Lung (tissue), 12 donors: ENCODE results near the gene ZNF780B. TPM values are rescaled to one million over a fixed set of nuclear protein-coding genes. Genes with fewer than 3 reads are reported as not detected.
"Not testable (repeated sequence)": the region's sequence is repeated elsewhere in the genome, so short reads cannot be mapped to it uniquely, and the experiment has no call there.

Experiments used
- ATAC-seq: fragments of 200-7000 bp; cut with Tn5 transposase; one replicate; pipeline ENCODE4 v1.9.1; 2020; ENCODE audit warnings: moderate number of reproducible peaks; ENCODE audit not compliant: insufficient read depth, low FRiP score
- DNase-seq, 3 donors: peaks; one replicate each; pipeline ENCODE4 v3.0.0-alpha.2; 2013 to 2017
- H3K27ac ChIP-seq, 2 donors: one replicate each; pipeline ENCODE4 v1.5.1; 2013; ENCODE audit warnings: mild to moderate bottlenecking in 2 of 2, moderate library complexity in 2 of 2, control low read depth in 1 of 2, inconsistent platforms in 1 of 2, low read depth in 1 of 2, low read length in 1 of 2
- H3K27me3 ChIP-seq, 3 donors: one replicate each; pipeline ENCODE4 v1.5.1; 2013; ENCODE audit warnings: low read length in 2 of 3; ENCODE audit not compliant: control insufficient read depth in 3 of 3, insufficient read depth in 3 of 3
- H3K36me3 ChIP-seq, 4 donors: one replicate each; pipeline ENCODE4 v1.5.1; 2013; ENCODE audit warnings: low read length in 4 of 4, mild to moderate bottlenecking in 1 of 4, moderate library complexity in 1 of 4; ENCODE audit not compliant: control insufficient read depth in 4 of 4, insufficient read depth in 4 of 4
- H3K4me1 ChIP-seq, 5 donors: one replicate each; pipeline ENCODE4 v1.5.1; 2013; ENCODE audit warnings: low read length in 5 of 5, mild to moderate bottlenecking in 2 of 5, moderate library complexity in 1 of 5; ENCODE audit not compliant: control insufficient read depth in 5 of 5, insufficient read depth in 5 of 5
- H3K4me3 ChIP-seq: one replicate; pipeline ENCODE4 v1.5.1; 2013; ENCODE audit warnings: mild to moderate bottlenecking, control low read depth, moderate library complexity
- H3K9ac ChIP-seq, 2 donors: one replicate each; pipeline ENCODE4 v1.5.1; 2013; ENCODE audit warnings: low read length in 2 of 2, control low read depth in 1 of 2; ENCODE audit not compliant: insufficient read depth in 1 of 2
- H3K9me3 ChIP-seq, 4 donors: one replicate each; pipeline ENCODE4 v1.5.1; 2013; ENCODE audit warnings: low read length in 3 of 4, mild to moderate bottlenecking in 1 of 4, moderate library complexity in 1 of 4; ENCODE audit not compliant: control insufficient read depth in 4 of 4, insufficient read depth in 3 of 4
- WGBS, 2 donors: extraction: QIAGEN DNeasy Blood & Tissue Kit; methylation state at CpG; one replicate each; pipeline ENCODE4 v1.1.7; 2013; 5-methylcytosine and 5-hydroxymethylcytosine counted together
- polyA plus RNA-seq, 2 donors: library from polyadenylated mRNA; stranded (reverse); fragments of 200-250 nt; gene quantifications; one replicate each; pipeline ENCODE4 v1.2.1, GENCODE V29; 2013
- total RNA-seq, 2 donors: library from RNA; depleted of rRNA in 1 of 2; stranded (reverse); fragments of >200 nt in 1 of 2; gene quantifications; one replicate each; pipeline ENCODE4 v1.2.1, GENCODE V29; 2014 to 2021
- TF ChIP-seq, protein P1 (sequence below): IDR thresholded peaks from 2 replicates; pipeline ENCODE4 v1.5.1; 2012; ENCODE audit warnings: mild to moderate bottlenecking; ENCODE audit errors: control extremely low read depth, extremely low read depth
- donor health status: control.
- donor health status: control.
- donor health status: Bipolar disorder and iron deficiency.
- donor health status: healthy.
- donor health status: DM: yes; HTN: yes; CAD: no.

Gene ZNF780B
- total and polyA plus RNA-seq, 4 donors = 4.7 to 39.8 (median 16.3) TPM

- WGBS, 2 donors = 0 to 4% methylated on average over 7 of the region's 7 CpGs
- peak in 1 of 3 donors; percentile 6 for DNase-seq
- Histone ChIP-seq H3K27me3 (no peaks in the 10 kb centered on the region), H3K27ac (peak overlapping the region; percentile 59 to 75), H3K9ac (peak overlapping the region; percentile 30 to 89), H3K4me1 (peaks cover 0 to 8% (median 6%) of the 10 kb centered on the region in 5 donors), H3K4me3 (peak overlapping the region; percentile 81), H3K36me3 (no peaks in the 10 kb centered on the region), H3K9me3 (peaks cover 0 to 22% (median 0%) of the 10 kb centered on the region in 4 donors)
- no peak for ATAC-seq
- TF ChIP-seq, protein P1, sequence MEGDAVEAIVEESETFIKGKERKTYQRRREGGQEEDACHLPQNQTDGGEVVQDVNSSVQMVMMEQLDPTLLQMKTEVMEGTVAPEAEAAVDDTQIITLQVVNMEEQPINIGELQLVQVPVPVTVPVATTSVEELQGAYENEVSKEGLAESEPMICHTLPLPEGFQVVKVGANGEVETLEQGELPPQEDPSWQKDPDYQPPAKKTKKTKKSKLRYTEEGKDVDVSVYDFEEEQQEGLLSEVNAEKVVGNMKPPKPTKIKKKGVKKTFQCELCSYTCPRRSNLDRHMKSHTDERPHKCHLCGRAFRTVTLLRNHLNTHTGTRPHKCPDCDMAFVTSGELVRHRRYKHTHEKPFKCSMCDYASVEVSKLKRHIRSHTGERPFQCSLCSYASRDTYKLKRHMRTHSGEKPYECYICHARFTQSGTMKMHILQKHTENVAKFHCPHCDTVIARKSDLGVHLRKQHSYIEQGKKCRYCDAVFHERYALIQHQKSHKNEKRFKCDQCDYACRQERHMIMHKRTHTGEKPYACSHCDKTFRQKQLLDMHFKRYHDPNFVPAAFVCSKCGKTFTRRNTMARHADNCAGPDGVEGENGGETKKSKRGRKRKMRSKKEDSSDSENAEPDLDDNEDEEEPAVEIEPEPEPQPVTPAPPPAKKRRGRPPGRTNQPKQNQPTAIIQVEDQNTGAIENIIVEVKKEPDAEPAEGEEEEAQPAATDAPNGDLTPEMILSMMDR = no peak
These were observed 474 bp upstream of the ZNF780B start for GRCh38 chr19:40056505-40056904.

DNA sequence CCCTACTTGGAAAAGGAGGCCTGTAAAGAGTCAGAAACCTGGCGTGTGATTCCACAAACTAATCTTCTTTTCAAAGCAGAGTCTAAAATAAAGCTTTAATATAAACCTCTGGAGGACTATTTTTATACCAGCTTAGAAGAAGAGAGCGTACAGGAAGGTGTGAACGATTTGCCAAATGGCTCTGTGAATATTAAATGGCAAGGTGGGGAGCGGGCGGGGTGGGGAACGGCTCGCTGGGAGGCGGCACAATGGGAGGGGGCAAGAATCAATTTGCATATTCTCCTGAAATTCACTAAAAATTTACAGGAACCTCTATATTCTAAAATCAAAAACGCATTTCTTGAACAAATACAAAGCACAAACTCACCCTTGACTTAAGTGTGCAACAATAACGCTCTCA is 982 bp downstream of the ZNF780B start:
- 53 to 54% methylated on average over 10 of the region's 10 CpGs for WGBS, 2 donors
- Histone ChIP-seq H3K4me1 (peaks cover 0 to 8% (median 6%) of the 10 kb centered on the region in 5 donors), H3K27me3 (no peaks in the 10 kb centered on the region), H3K27ac (no peak overlapping the region), H3K36me3 (peaks cover 0 to 7% (median 2%) of the 10 kb centered on the region in 4 donors), H3K9ac (peak overlapping the region; percentile 30 to 89), H3K9me3 (peaks cover 0 to 27% (median 2%) of the 10 kb centered on the region in 4 donors), H3K4me3 (peak overlapping the region; percentile 81)
- TF ChIP-seq, protein P1 = no peak
- ATAC-seq (no peak), DNase-seq (no peak)

DNA sequence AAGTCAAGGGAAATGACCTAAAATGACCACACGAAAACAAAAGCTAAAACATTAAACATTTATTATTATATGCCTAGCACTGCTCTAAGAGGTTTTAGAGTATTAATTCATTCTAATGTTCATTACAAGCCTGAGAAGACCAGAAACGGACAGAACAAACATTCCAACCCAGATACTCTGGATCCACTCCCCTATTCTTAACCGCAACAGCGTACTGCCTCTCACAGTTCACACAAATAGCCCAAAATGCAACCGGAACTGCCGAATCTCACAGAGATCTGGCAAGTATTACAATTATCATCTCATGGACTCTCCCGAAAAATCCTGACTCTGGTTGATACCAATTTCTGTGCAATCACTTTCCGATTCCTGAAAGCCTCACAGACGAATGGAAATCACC is 1.4 kb downstream of the ZNF780B start:
- DNase-seq (no peak), ATAC-seq (no peak)
- no peak overlapping the region for H3K4me3 ChIP-seq
- 92 to 96% methylated on average over 9 of the region's 9 CpGs for WGBS, 2 donors
- peaks cover 0 to 23% (median 2%) of the 10 kb centered on the region in 4 donors for H3K9me3 ChIP-seq
- TF ChIP-seq, protein P1 = no peak
- peaks cover 0 to 8% (median 6%) of the 10 kb centered on the region in 5 donors for H3K4me1 ChIP-seq
- peaks cover 1 to 9% (median 3%) of the 10 kb centered on the region in 4 donors for H3K36me3 ChIP-seq
- no peak overlapping the region for H3K9ac ChIP-seq
- no peak overlapping the region for H3K27ac ChIP-seq
- H3K27me3 ChIP-seq = no peaks in the 10 kb centered on the region

GRCh38 chr19:40053491-40053890 is 2.5 kb downstream of the ZNF780B start:
- ATAC-seq = no peak
- 98 to 100% methylated on average over 2 of the region's 2 CpGs for WGBS, 2 donors
- H3K27ac ChIP-seq = no peak overlapping the region

GRCh38 chr19:40041718-40042117 is 14.3 kb downstream of the ZNF780B start:
- not testable (repeated sequence) for H3K4me1 ChIP-seq, H3K27ac ChIP-seq, H3K4me3 ChIP-seq, ATAC-seq, H3K9ac ChIP-seq, H3K27me3 ChIP-seq, DNase-seq
- H3K36me3 ChIP-seq = peaks cover 11 to 34% (median 24%) of the 10 kb centered on the region in 4 donors
- 91 to 100% methylated on average over 1 of the region's 1 CpG for WGBS, 2 donors
- peaks cover 3 to 18% (median 11%) of the 10 kb centered on the region in 4 donors for H3K9me3 ChIP-seq

More at GRCh38 chr19:40053491-40053890, 2.5 kb downstream of the ZNF780B start:
- H3K27me3 ChIP-seq = no peaks in the 10 kb centered on the region
- TF ChIP-seq, protein P1 = no peak
- peaks cover 0 to 8% (median 6%) of the 10 kb centered on the region in 5 donors for H3K4me1 ChIP-seq
- H3K36me3 ChIP-seq = peaks cover 4 to 20% (median 12%) of the 10 kb centered on the region in 4 donors
- H3K9ac ChIP-seq = no peak overlapping the region
- no peak for DNase-seq
- no peak overlapping the region for H3K4me3 ChIP-seq
- peaks cover 0 to 16% (median 4%) of the 10 kb centered on the region in 4 donors for H3K9me3 ChIP-seq
